HG03521 (cell line): ENCODE measurements around the gene PGS1.

ENCODE experiments used
- ATAC-seq: cut with Tn5 transposase; IDR thresholded peaks from one replicate; pipeline ENCODE4 v1.9.1; 2021; ENCODE audit warnings: mild to moderate bottlenecking, moderate library complexity; ENCODE audit not compliant: unreplicated experiment

The PGS1 gene

GRCh38 chr17:78469443-78469842, 91.0 kb downstream of the PGS1 start:
- no peak for ATAC-seq

GRCh38 chr17:78471635-78472034, 93.2 kb downstream of the PGS1 start:
- ATAC-seq: no peak

GRCh38 chr17:78472035-78472905, 93.8 kb downstream of the PGS1 start:
- ATAC-seq: no peak

- ATAC-seq: no peak
Observed at GRCh38 chr17:78473951-78474613, 95.6 kb downstream of the PGS1 start.
